PC-3 (cell line): ENCODE data around the gene AP3B2. TPM values are rescaled to one million over a fixed set of nuclear protein-coding genes. Genes with fewer than 3 reads are reported as not detected.

Experiments
- ATAC-seq: fragments of 200-7000 bp; cut with Tn5 transposase; 2 replicates; pipeline ENCODE4 v1.9.1; 2020; ENCODE audit warnings: mild to moderate bottlenecking, moderate library complexity
- BruUV-seq: library from RNA; stranded (reverse); fragments of 400-500 nt; replicated peaks from 2 replicates; lab custom pipeline; 2021; lab: Mats Ljungman, UMichigan
- CTCF ChIA-PET: fragments of 300-600 bp; sonication (Branson Sonifier 250); formaldehyde crosslinking; loops from one replicate; lab custom pipeline; 2022; ENCODE audit warnings: antibody characterized with exemption; lab: Charles Lee
- POLR2A ChIA-PET: fragments of 300-600 bp; sonication (Branson Sonifier 250); formaldehyde crosslinking; loops from one replicate; lab custom pipeline; 2022; ENCODE audit warnings: antibody characterized with exemption; ENCODE audit not compliant: unreplicated experiment; lab: Charles Lee
- DNase-seq: peaks from one replicate; pipeline ENCODE4 v3.0.0-alpha.2; 2015
- H2AFZ ChIP-seq: fragments of 300-600 bp; sonication (generic); 2 replicates; pipeline ENCODE4 v1.6.0; 2016; ENCODE audit warnings: antibody characterized with exemption, low read length
- H3F3A ChIP-seq: fragments of 300-600 bp; sonication (generic); one replicate; pipeline ENCODE4 v1.6.0; 2017; ENCODE audit warnings: antibody characterized with exemption, low read length, control low read depth, mild to moderate bottlenecking; ENCODE audit not compliant: unreplicated experiment
- H3K27ac ChIP-seq: fragments of 300-600 bp; sonication (generic); 2 replicates; pipeline ENCODE4 v1.5.1; 2016; ENCODE audit warnings: mild to moderate bottlenecking, low read length
- H3K27me3 ChIP-seq: fragments of 300-600 bp; sonication (generic); 2 replicates; pipeline ENCODE4 v1.6.1; 2016; ENCODE audit warnings: low read length, mixed read lengths
- H3K36me3 ChIP-seq: fragments of 300-600 bp; sonication (generic); 2 replicates; pipeline ENCODE4 v1.6.1; 2016; ENCODE audit warnings: low read depth, mixed run types, low read length, mixed read lengths
- H3K4me1 ChIP-seq: fragments of 300-600 bp; sonication (generic); 2 replicates; pipeline ENCODE4 v1.5.1; 2016; ENCODE audit warnings: low read length; ENCODE audit not compliant: insufficient read depth
- H3K4me2 ChIP-seq: fragments of 300-600 bp; sonication (generic); 2 replicates; pipeline ENCODE4 v1.6.0; 2016; ENCODE audit warnings: low read length
- H3K4me3 ChIP-seq: fragments of 300-600 bp; sonication (generic); 2 replicates; pipeline ENCODE4 v1.5.1; 2016; ENCODE audit warnings: mild to moderate bottlenecking, low read length, mixed read lengths
- H3K79me2 ChIP-seq: fragments of 300-600 bp; sonication (generic); 2 replicates; pipeline ENCODE4 v1.6.1; 2017; ENCODE audit warnings: low read length, mixed read lengths
- H3K9ac ChIP-seq: fragments of 300-600 bp; sonication (generic); 2 replicates; pipeline ENCODE4 v1.6.0; 2016; ENCODE audit warnings: mild to moderate bottlenecking, low read length
- H3K9me2 ChIP-seq: fragments of 300-600 bp; sonication (generic); replicated peaks from 2 replicates; pipeline ENCODE4 v1.6.1; 2016; ENCODE audit warnings: mixed run types, low read length, mixed read lengths
- H3K9me3 ChIP-seq: fragments of 300-600 bp; sonication (generic); 2 replicates; pipeline ENCODE4 v1.6.1; 2016; ENCODE audit warnings: low read length, mixed read lengths
- H4K20me1 ChIP-seq: fragments of 300-600 bp; sonication (generic); 2 replicates; pipeline ENCODE4 v1.6.1; 2016; ENCODE audit warnings: low read length, mixed read lengths
- EZH2 ChIP-seq: fragments of 300-600 bp; sonication (generic); IDR thresholded peaks from one replicate; pipeline ENCODE4 v1.6.1; 2017; ENCODE audit warnings: antibody characterized with exemption, mild to moderate bottlenecking, low read length; ENCODE audit not compliant: unreplicated experiment
- EZH2phosphoT487 ChIP-seq: fragments of 300-600 bp; sonication (generic); IDR thresholded peaks from 2 replicates; pipeline ENCODE4 v1.6.1; 2018; ENCODE audit warnings: mild to moderate bottlenecking, antibody characterized with exemption, low read length, borderline replicate concordance
- intact Hi-C: fragments of 100-400 bp; cut with micrococcal nuclease; formaldehyde crosslinking; loops from 2 replicates; pipeline ENCODE4 v1.9.0; 2023
- total RNA-seq: library from RNA; depleted of rRNA; stranded (reverse); fragments of >200 nt; gene quantifications from 2 replicates; pipeline ENCODE4 v1.2.3, GENCODE V29; 2014
- TF ChIP-seq, protein P1 (sequence below): fragments of 300-600 bp; sonication (generic); conservative IDR thresholded peaks from 2 replicates; pipeline ENCODE4 v1.5.1; 2017; ENCODE audit warnings: antibody characterized with exemption, low read depth, mild to moderate bottlenecking, low read length

The AP3B2 gene
- total RNA-seq, 1 experiment from 2014 or later, result 0.47 TPM

DNA sequence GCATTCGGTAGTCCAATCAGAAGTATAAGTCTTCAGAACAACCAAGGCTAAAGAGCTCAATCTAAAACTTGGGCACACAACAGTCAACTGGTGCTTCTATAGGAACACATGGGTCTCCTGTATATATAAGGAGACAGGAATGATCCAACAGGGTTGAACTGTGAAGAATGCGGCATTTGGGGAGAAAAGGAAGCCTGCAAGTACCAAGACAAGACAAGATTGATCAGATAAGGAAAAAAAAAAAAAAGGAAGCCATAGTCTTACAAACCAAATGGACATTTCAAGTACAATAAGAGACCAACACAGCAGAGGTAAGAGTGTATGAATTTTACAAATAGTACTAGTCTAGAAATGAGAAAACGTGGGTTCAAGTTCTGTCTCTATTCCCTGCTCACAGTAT, 69.0 kb downstream of the AP3B2 start:
- ATAC-seq, result no peak
- Histone ChIP-seq H2AFZ (no peak overlapping the region), H3K4me1 (no peaks in the 10 kb centered on the region), H3K36me3 (no peaks in the 10 kb centered on the region), H3F3A (no peaks in the 10 kb centered on the region), H3K27ac (no peak overlapping the region), H3K27me3 (peaks cover 67% of the 10 kb centered on the region), H3K4me2 (no peak overlapping the region), H3K4me3 (no peak overlapping the region), H4K20me1 (no peaks in the 10 kb centered on the region), H3K9ac (no peak overlapping the region), H3K9me3 (no peaks in the 10 kb centered on the region), H3K79me2 (no peaks in the 10 kb centered on the region), H3K9me2 (no peaks in the 10 kb centered on the region)
- POLR2A ChIA-PET, result no interaction called here
- CTCF ChIA-PET, result no interaction called here
- BruUV-seq, result no TSS peak
- intact Hi-C loops, result no loop called here
- DNase-seq, result no peak
- TF ChIP-seq, protein P1, sequence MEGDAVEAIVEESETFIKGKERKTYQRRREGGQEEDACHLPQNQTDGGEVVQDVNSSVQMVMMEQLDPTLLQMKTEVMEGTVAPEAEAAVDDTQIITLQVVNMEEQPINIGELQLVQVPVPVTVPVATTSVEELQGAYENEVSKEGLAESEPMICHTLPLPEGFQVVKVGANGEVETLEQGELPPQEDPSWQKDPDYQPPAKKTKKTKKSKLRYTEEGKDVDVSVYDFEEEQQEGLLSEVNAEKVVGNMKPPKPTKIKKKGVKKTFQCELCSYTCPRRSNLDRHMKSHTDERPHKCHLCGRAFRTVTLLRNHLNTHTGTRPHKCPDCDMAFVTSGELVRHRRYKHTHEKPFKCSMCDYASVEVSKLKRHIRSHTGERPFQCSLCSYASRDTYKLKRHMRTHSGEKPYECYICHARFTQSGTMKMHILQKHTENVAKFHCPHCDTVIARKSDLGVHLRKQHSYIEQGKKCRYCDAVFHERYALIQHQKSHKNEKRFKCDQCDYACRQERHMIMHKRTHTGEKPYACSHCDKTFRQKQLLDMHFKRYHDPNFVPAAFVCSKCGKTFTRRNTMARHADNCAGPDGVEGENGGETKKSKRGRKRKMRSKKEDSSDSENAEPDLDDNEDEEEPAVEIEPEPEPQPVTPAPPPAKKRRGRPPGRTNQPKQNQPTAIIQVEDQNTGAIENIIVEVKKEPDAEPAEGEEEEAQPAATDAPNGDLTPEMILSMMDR, result no peak
- TF ChIP-seq EZH2phosphoT487 (no peak), EZH2 (no peak)

DNA sequence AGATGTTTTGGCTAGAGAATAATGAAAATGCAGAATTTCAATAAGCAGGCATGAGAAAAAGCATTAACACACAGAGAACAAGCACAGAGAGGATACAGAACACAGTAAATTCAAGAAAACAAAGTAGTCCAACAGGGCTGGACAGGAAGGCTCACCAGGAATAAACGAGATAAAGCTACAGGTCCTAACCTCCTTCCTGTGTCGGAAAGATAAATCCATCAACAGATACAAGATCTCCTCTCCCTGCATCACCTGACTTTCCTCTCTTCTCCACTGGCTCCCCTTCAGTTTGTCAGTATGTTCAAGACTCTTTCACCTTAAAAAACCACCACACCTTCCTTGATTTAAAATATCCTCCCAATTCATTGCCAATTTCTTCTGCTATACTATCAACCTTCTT, 73.9 kb downstream of the AP3B2 start:
- TF ChIP-seq EZH2phosphoT487 (no peak), EZH2 (no peak)
- TF ChIP-seq, protein P1, result no peak
- Histone ChIP-seq H3K4me1 (no peaks in the 10 kb centered on the region), H3K27me3 (peaks cover 55% of the 10 kb centered on the region), H3K4me3 (no peak overlapping the region), H4K20me1 (no peaks in the 10 kb centered on the region), H3F3A (no peaks in the 10 kb centered on the region), H3K79me2 (no peaks in the 10 kb centered on the region), H3K36me3 (no peaks in the 10 kb centered on the region), H2AFZ (no peak overlapping the region), H3K9ac (no peak overlapping the region), H3K9me2 (no peaks in the 10 kb centered on the region), H3K27ac (no peak overlapping the region), H3K4me2 (no peak overlapping the region), H3K9me3 (no peaks in the 10 kb centered on the region)
- intact Hi-C loops, result no loop called here
- BruUV-seq, result no TSS peak
- ATAC-seq (no peak), DNase-seq (no peak)
- POLR2A ChIA-PET, result interaction anchor here (0.6 kb wide), 1 partner anchor 115 kb away, joined by 4 read pairs; no protein-coding TSS in a partner anchor
- CTCF ChIA-PET, result no interaction called here

DNA sequence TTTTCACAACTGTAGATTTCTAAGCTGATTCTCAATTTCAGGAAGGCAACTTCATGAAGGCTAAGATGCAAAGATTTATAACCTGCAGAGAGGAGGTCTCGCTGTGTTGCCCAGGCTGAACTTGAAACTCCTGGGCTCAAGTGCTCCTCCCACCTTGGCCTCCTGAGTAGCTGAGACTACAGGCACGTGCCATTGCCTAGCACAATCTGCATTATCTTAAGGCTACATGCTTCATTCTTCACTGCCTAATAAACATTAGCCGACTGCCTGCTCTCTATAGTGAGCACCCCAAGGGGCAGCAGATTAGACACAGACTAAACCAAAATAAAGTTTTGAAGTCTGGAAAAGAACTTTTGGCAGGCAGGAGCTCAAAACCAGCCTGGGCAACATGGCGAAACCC, 79.6 kb downstream of the AP3B2 start:
- CTCF ChIA-PET, result no interaction called here
- Histone ChIP-seq H3K4me2 (no peak overlapping the region), H3K36me3 (no peaks in the 10 kb centered on the region), H3K9me3 (no peaks in the 10 kb centered on the region), H3K27me3 (peaks cover under 1% of the 10 kb centered on the region; the same call in 1 of the 2 replicates), H3K4me1 (no peaks in the 10 kb centered on the region), H3K4me3 (no peak overlapping the region), H4K20me1 (no peaks in the 10 kb centered on the region), H2AFZ (no peak overlapping the region), H3K27ac (no peak overlapping the region), H3K79me2 (no peaks in the 10 kb centered on the region), H3F3A (no peaks in the 10 kb centered on the region), H3K9ac (no peak overlapping the region), H3K9me2 (no peaks in the 10 kb centered on the region)
- intact Hi-C loops, result no loop called here
- ATAC-seq (no peak), DNase-seq (no peak)
- POLR2A ChIA-PET, result no interaction called here
- BruUV-seq, result no TSS peak
- TF ChIP-seq EZH2phosphoT487 (no peak), EZH2 (no peak)
- TF ChIP-seq, protein P1, result no peak
